Parathyroid adenoma (tissue), 2 donors: ENCODE results near the gene TRIM65.
A peak's percentile ranks its signal among the peaks of the same experiment; 100 is the strongest.
"Not testable (repeated sequence)": the region's sequence is repeated elsewhere in the genome, so short reads cannot be mapped to it uniquely, and the experiment has no call there.

Source experiments
- H2AFZ ChIP-seq: fragments of 300-600 bp; sonication (generic); one replicate; pipeline ENCODE4 v1.7.0; 2017; ENCODE audit warnings: antibody characterized with exemption, mild to moderate bottlenecking
- H3K27ac ChIP-seq: fragments of 300-600 bp; sonication (generic); one replicate; pipeline ENCODE4 v1.7.0; 2017
- H3K27me3 ChIP-seq: fragments of 300-600 bp; sonication (generic); one replicate; pipeline ENCODE4 v1.7.0; 2017; ENCODE audit warnings: low read length; ENCODE audit not compliant: control insufficient read depth, insufficient read depth
- H3K36me3 ChIP-seq: fragments of 300-600 bp; sonication (generic); one replicate; pipeline ENCODE4 v1.7.0; 2017; ENCODE audit warnings: low read length; ENCODE audit not compliant: control insufficient read depth, insufficient read depth
- H3K4me1 ChIP-seq: fragments of 300-600 bp; sonication (generic); one replicate; pipeline ENCODE4 v1.7.0; 2017; ENCODE audit warnings: control low read depth
- H3K4me2 ChIP-seq: fragments of 300-600 bp; sonication (generic); one replicate; pipeline ENCODE4 v1.7.0; 2017; ENCODE audit warnings: low read length
- H3K4me3 ChIP-seq: fragments of 300-600 bp; sonication (generic); one replicate; pipeline ENCODE4 v1.7.0; 2017; ENCODE audit warnings: low read depth, low read length
- H3K79me2 ChIP-seq: fragments of 300-600 bp; sonication (generic); one replicate; pipeline ENCODE4 v1.7.0; 2017; ENCODE audit warnings: control low read depth
- H3K9ac ChIP-seq: fragments of 300-600 bp; sonication (generic); one replicate; pipeline ENCODE4 v1.7.0; 2017; ENCODE audit warnings: mild to moderate bottlenecking
- H3K9me3 ChIP-seq: fragments of 300-600 bp; sonication (generic); one replicate; pipeline ENCODE4 v1.7.0; 2017; ENCODE audit warnings: low read length; ENCODE audit not compliant: control insufficient read depth
- CTCF ChIP-seq: fragments of 300-600 bp; sonication (generic); IDR thresholded peaks from one replicate; pipeline ENCODE4 v1.7.0; 2017; ENCODE audit warnings: antibody characterized with exemption, mild to moderate bottlenecking
- donor health status: primary hyperparathyroidism.

The TRIM65 gene

DNA sequence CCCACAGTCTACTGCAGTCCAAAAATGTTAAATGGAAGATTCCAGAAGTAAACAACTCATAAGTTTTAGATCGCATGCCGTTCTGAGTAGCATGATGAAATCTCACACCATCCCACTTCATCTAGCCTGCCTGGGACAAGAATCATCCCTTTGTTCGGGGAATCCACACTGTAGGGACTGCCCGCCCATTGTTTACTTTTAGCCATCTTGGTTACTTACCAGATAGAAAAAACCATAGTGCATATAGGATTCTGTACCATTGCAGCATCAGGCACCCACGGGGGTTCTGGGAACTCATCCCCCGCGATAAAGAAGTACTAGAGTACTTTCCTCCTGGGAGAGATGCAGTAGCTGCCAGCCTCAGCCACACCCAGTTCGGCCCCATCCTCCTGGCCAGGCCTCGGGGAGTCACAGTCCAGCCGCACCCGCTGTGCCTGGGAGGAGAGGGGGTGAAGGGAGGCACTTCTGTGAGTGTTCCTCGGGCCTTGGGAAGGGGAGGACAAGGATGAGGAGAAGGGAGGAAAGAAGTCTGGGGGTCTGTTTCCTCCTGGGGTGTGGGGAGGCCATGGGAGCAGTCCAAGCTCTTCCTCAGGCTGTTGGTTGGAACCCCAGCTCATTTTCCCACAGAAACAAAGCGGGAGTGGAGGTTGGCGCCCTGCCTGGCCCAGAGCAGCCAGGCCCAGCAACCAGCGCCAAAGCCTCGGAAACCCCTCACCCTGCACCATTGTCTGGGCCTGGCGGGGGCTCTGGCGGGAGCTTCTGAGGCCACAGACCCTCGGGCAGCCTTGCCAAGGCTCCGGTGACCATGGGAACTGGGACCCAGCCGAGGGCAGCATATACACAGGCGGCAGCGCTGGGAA, 27.2 kb downstream of the TRIM65 start:
- Histone ChIP-seq H3K4me3 (no peak overlapping the region), H3K4me2 (no peak overlapping the region), H3K27ac (peak overlapping the region; percentile 36), H3K79me2 (no peaks in the 10 kb centered on the region), H3K9me3 (no peaks in the 10 kb centered on the region), H2AFZ (no peak overlapping the region), H3K4me1 (peaks cover 7% of the 10 kb centered on the region), H3K27me3 (no peaks in the 10 kb centered on the region), H3K9ac (no peak overlapping the region), H3K36me3 (no peaks in the 10 kb centered on the region)
- TF ChIP-seq CTCF, result no peak

DNA sequence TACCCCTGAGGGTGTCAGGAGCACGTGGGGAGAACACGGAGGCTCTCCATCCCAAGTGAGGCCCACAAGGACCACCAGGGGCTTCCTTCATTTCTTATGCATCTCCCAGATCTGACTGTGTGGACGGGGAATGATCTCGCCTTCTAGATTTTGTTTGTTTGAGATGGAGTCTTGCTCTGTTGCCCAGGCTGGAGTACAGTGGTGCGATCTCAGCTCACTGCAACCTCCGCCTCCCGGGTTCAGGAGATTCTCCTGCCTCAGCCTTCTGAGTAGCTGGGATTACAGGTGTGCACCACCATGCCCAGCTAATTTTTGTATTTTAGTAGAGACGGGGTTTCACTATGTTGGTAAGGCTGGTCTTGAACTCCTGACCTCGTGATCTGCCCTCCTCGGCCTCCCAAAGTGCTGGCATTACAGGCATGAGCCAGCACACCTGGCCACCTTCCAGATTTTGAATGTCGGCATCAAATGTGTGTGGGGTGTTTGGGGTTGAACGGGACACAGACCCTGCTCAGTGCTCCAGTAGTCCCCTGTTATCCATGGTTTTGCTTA, 27.9 kb downstream of the TRIM65 start:
- H3K79me2 ChIP-seq, H3K9me3 ChIP-seq, H3K4me3 ChIP-seq, H3K9ac ChIP-seq, H3K4me1 ChIP-seq, H3K4me2 ChIP-seq, H3K27me3 ChIP-seq, H2AFZ ChIP-seq, H3K36me3 ChIP-seq: not testable (repeated sequence)
- H3K27ac ChIP-seq, result peak overlapping the region; percentile 36

GRCh38 chr17:75865404-75866188, 31.2 kb downstream of the TRIM65 start:
- H3K27me3 ChIP-seq, H3K27ac ChIP-seq, H3K4me3 ChIP-seq, H3K4me1 ChIP-seq, H3K79me2 ChIP-seq, H3K36me3 ChIP-seq, H3K4me2 ChIP-seq, H3K9me3 ChIP-seq, H2AFZ ChIP-seq, H3K9ac ChIP-seq: not testable (repeated sequence)

GRCh38 chr17:75864887-75865286, 31.9 kb downstream of the TRIM65 start:
- not testable (repeated sequence) for H3K27ac ChIP-seq, H3K4me1 ChIP-seq

GRCh38 chr17:75864448-75864871, 32.3 kb downstream of the TRIM65 start:
- no peak overlapping the region for H2AFZ ChIP-seq
- H3K4me2 ChIP-seq, result no peak overlapping the region
- H3K4me1 ChIP-seq, result no peaks in the 10 kb centered on the region
- no peaks in the 10 kb centered on the region for H3K79me2 ChIP-seq
- no peaks in the 10 kb centered on the region for H3K36me3 ChIP-seq
- TF ChIP-seq CTCF, result no peak
- H3K27ac ChIP-seq, result peak overlapping the region; percentile 1
- no peak overlapping the region for H3K4me3 ChIP-seq
- H3K27me3 ChIP-seq, result no peaks in the 10 kb centered on the region
- no peak overlapping the region for H3K9ac ChIP-seq
- H3K9me3 ChIP-seq, result no peaks in the 10 kb centered on the region

More at GRCh38 chr17:75864887-75865286, 31.9 kb downstream of the TRIM65 start:
- not testable (repeated sequence) for H3K9ac ChIP-seq, H3K79me2 ChIP-seq, H2AFZ ChIP-seq, H3K4me3 ChIP-seq, H3K4me2 ChIP-seq, H3K36me3 ChIP-seq, H3K9me3 ChIP-seq, H3K27me3 ChIP-seq

- Histone ChIP-seq H2AFZ (no peak overlapping the region), H3K27me3 (no peaks in the 10 kb centered on the region), H3K27ac (no peak overlapping the region), H3K9me3 (no peaks in the 10 kb centered on the region), H3K9ac (no peak overlapping the region), H3K4me2 (no peak overlapping the region), H3K36me3 (no peaks in the 10 kb centered on the region), H3K79me2 (no peaks in the 10 kb centered on the region), H3K4me3 (no peak overlapping the region), H3K4me1 (no peaks in the 10 kb centered on the region)
- no peak for TF ChIP-seq CTCF
These were observed 34.8 kb downstream of the TRIM65 start for GRCh38 chr17:75861927-75862317.

DNA sequence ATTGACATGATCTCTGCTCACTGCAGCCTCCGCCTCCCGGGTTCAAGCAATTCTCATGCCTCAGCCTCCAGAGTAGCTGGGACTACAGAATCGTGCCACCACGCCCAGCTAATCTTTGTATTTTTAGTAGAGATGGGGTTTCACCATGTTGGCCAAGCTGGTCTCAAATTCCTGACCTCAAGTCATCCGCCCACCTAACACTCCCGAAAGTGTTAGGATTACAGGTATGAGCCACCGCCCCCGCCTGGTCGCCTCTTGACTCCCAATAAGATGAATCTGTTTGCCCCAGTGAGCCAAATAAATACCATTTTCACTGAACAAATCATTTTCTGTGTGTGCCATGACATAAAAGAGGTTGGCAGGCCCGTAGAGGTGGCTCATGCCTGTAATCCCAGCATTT, 37.4 kb downstream of the TRIM65 start:
- H3K4me2 ChIP-seq, H3K79me2 ChIP-seq, H3K27ac ChIP-seq, H3K4me3 ChIP-seq, H3K9me3 ChIP-seq, H2AFZ ChIP-seq, H3K4me1 ChIP-seq, H3K36me3 ChIP-seq, H3K27me3 ChIP-seq, H3K9ac ChIP-seq: not testable (repeated sequence)
